GM21528 (cell line): ENCODE measurements around the gene RABAC1.
"Not testable (repeated sequence)": the region's sequence is repeated elsewhere in the genome, so short reads cannot be mapped to it uniquely, and the experiment has no call there.

Source experiments
- ATAC-seq: cut with Tn5 transposase; IDR thresholded peaks from one replicate; pipeline ENCODE4 v1.9.1; 2021; ENCODE audit warnings: mild to moderate bottlenecking, moderate library complexity; ENCODE audit not compliant: unreplicated experiment, low FRiP score

RABAC1 gene

DNA sequence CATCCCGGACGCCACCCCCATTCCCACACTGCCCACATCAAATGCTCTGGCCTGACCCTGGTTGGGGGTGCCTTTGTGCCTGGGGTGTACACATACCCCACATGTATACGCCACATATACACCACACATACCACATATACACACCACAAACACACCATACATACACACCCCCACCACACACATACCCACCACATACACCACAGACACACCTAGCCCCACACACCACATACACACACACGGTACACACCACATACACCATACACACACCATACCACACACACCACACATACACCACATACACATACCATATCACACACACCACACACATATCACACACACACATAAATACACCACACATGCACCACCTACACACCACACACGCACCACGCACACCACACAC lies 41.0 kb downstream of the RABAC1 start:
- no peak for ATAC-seq

DNA sequence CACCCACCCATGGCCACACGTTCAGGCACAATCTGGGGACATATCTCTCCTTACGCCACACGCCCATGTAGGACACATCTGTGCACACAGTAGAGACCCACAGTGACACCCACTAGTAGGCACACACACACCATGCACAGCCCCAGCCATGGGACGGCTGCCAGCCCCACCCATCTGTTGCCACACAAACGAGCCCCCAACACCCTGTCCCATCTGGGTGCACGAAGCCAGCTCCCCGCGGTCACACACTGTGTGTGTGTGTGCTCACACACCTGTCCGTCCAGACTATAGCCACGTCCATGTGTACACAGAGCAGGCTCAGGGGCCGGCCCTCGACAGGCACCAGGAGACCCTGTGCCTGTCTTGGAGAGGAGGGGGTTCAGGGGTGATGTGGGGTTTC lies 41.4 kb downstream of the RABAC1 start:
- no peak for ATAC-seq

GRCh38 chr19:41915776-41916414 lies 43.2 kb downstream of the RABAC1 start:
- ATAC-seq: no peak

- no peak for ATAC-seq
These were observed 43.9 kb downstream of the RABAC1 start for GRCh38 chr19:41915021-41915775.

DNA sequence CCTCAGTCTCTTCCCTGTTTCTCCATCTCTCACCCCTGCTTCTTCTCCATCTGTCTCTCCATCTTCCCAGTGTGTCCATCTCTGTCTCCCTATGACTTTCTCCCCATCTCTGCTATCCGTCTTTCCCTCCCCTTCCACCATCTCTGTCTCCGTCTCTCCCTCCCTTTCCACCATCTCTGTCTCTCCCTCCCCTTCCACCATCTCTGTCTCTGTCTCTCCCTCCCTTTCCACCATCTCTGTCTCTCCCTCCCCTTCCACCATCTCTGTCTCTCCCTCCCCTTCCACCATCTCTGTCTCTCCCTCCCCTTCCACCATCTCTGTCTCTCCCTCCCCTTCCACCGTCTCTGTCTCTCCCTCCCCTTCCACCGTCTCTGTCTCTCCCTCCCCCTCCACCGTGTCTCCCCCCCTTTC lies 44.7 kb downstream of the RABAC1 start:
- not testable (repeated sequence) for ATAC-seq

- no peak for ATAC-seq
These were observed 45.3 kb downstream of the RABAC1 start for GRCh38 chr19:41913538-41914423.

GRCh38 chr19:41912899-41913537 lies 46.1 kb downstream of the RABAC1 start:
- ATAC-seq: no peak

DNA sequence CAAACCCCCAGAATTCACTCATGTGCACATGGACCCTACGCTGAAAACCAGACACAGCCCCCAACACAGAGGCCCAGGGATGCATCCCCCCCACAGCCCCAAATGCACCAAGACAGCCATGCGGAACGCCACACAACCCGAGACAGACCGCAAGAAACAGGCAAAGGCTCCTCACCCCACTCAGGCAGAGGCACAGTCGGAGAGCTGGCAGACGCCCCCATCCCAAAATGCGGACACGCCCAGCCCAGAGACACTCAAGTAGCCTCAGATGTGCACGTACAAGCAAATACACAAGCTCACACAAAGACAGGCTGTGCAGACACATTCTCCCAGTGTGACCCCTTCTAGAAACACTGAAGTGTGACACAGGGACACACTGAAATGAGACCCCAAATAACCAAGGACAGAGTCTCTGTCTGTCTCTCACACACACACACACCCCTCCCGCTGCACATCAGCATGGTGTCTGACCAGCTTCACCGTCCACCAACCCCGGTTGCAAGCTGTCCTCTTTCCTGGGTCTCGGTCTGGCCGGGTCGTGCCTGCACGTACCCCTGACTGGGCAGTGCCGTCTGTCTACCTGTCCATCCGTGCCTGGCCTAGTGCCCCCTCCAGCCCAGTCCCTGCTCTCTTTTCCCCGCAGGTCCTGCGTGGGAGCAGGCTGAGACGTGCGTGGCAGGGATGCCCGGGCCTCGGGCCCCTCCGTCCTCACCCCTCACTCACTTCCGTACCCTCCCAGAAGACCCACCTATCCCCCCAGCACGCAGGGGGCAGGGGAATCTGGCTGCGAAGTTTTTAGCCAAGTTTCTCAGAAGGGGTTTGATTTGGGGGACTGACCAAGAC lies 47.0 kb downstream of the RABAC1 start:
- ATAC-seq: no peak

DNA sequence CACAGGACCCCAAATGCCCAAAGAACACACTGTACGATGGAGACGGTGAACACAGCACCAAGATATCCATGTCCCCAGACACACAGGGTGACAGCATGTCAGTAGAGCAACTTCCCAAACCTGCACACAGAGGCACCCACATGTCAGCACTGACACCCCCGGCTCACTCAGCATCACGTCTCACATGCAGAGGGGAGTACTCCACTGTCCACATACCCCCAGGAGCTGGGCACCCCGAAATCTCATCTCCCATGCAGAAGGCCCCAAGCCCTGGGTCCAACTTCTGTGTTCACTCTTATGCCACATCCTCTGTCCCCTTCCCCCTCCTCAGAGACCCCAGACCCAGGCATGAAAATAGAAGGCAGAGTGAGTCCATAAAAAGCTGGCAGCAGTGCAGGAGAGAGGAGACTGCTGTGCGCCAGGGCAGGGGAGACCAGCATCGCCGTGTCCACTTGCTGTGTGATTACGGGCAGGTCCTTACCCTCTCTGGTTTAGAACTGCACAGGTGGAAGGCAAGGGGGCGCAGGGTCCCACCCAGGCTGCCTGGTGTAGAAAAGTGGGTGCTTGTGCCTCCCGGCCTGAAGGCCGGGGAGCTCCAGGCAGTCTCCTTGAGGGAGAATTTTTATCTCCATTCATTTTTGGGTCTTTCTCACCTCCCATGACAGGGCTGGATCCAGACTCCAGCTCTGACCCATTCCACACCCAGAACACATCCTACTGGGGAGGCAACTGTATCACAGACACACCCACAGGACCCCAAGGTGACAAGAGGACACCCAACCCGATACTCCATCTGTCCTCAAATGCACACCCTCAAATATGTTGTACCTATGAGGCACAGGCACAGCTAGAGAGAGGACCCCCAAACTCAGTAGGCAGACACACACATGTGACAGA lies 47.9 kb downstream of the RABAC1 start:
- no peak for ATAC-seq

- no peak for ATAC-seq
These were observed 48.7 kb downstream of the RABAC1 start for GRCh38 chr19:41910240-41910991.

DNA sequence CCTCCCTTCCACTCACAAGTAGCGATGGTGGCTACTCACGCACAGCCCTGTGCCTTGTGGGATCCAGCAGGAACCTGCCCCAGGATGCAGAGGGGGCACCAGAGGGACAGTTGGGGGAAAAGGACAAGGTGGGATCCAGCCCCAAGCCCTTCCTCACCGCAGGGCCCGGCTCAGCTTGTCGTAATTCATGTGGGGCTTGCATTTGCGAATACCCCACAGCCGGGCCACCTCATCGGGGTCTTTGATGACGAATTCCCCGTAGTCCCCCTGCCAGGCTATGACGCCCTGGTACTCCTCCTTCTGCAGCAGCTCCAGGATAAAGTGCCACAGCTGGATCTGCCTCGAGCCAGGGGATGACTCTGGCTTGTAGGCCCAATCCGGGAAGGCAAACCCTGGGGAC lies 49.4 kb downstream of the RABAC1 start:
- ATAC-seq: no peak

DNA sequence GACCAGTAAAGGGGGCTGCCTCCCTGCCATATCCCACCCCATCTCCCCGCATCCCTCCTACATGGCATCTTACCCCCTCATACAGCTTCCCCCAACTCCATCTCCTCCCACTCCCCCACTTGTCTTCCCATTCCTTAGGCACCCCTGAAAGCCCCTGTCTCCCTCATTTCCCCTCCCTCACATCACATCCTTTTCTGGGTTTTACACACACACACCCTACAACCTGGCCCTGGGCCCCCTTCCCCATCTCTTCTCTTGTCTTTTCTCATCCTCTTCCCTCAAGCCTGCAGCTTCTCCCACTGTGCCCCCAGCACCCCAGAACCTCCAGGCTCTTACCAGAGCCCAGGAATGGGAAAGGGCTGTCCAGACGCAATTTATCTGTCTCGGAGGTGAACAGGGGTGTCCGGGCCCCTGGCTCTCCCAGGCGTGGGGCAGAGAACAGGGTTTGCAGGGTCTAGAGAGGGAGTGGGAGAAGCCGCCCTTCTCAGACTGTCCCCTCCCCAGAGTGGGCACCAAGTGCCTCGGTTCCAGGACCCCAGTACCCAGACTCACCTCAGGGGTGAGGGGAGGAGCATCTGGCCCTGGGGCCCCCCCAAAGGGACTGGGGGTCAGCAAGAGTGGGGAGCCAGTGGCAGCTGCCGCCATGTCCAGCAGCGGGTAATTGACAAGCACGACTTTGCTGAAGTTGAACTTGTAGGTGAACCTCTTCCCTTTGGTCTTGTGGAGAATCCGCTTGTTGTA lies 50.2 kb downstream of the RABAC1 start:
- ATAC-seq: no peak

DNA sequence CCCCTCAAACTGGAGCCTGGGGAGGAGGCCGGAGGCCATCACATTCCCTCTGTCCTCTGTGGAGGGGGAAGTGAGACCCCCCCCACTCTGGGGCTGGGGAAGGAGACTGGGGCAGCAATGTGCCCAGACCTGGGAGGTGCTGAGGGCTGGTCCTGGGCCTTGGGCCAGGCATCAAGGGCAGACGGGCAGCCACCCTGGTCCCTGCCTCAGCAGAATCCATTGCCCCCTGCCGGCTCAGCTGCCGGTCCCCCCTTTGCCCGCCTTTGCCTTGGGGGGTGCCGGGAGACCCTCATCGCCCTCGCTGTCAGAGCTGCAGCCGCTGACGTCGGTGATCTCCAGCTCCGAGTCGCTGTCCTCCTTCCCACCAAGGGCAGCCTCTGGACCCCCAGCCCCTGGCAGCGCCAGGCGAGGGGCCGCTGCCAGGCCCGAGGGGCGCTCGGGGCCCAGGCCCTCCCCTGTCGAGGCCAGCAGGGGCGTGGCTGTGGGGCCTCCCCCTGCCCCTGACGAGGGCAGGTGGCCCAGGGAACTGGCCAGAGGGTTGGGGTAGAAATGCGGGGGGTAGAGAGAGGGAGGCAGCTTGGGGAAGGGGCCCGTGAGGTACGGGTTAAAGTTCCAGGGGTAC lies 51.0 kb downstream of the RABAC1 start:
- no peak for ATAC-seq

- no peak for ATAC-seq
These were observed 52.0 kb downstream of the RABAC1 start for GRCh38 chr19:41906916-41907680.
